Hepatocyte (in vitro differentiated cells): ENCODE data around the gene GLI1.

Experiments used
- EZH2 ChIP-seq: fragments of 200-600 bp; sonication (generic); IDR thresholded peaks from 2 replicates; pipeline ENCODE4 v1.6.1; 2016; ENCODE audit warnings: antibody characterized with exemption, mild to moderate bottlenecking, borderline replicate concordance
- EZH2phosphoT487 ChIP-seq: fragments of 200-600 bp; sonication (generic); IDR thresholded peaks from one replicate; pipeline ENCODE4 v1.6.1; 2018; ENCODE audit warnings: antibody characterized with exemption, mild to moderate bottlenecking, low read depth, moderate library complexity; ENCODE audit not compliant: unreplicated experiment, severe bottlenecking
- TF ChIP-seq, protein P1 (sequence below): fragments of 200-600 bp; sonication (generic); IDR thresholded peaks from 2 replicates; pipeline ENCODE4 v1.5.1; 2016; ENCODE audit warnings: antibody characterized with exemption, mild to moderate bottlenecking; ENCODE audit not compliant: poor library complexity

DNA sequence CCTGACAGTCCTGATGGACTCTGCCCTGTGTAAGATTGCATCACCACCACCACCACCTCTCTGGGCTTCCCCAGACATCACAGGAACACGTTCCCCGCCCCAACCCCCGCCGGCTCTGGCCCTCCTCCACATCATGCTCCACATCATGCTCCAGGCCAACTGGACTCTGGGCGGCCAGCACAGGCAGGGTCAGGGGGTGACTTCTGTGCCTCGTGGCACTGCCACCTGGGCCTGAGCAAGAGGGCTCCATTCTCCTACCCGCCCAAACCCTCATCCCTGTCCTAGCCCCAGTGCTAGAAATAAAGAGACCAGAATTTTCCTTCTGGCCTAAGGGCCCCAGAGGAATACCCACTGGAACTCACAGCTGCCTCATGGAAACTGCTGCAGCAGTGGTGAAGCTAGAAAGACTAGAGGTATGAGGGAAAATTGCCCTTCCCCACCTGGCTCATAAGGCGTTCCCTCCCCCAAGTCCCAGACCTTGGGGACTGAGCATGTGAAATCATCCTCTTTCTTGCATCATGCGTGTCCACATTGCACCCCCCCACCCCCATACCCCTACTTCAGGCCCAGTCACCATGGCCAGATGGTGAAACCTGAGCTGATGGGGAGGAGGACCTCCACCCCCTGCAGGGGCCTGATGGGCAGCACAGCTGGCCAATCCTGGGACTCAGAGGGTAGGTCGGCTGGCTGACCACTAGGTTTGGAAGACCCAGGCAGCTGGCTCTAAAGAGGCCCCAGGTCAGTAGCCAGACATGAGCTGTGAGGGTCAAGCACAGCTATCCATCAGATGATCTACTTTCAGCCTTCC, 4.8 kb upstream of the GLI1 start, which contains the start of gene INHBE:
- TF ChIP-seq, protein P1, sequence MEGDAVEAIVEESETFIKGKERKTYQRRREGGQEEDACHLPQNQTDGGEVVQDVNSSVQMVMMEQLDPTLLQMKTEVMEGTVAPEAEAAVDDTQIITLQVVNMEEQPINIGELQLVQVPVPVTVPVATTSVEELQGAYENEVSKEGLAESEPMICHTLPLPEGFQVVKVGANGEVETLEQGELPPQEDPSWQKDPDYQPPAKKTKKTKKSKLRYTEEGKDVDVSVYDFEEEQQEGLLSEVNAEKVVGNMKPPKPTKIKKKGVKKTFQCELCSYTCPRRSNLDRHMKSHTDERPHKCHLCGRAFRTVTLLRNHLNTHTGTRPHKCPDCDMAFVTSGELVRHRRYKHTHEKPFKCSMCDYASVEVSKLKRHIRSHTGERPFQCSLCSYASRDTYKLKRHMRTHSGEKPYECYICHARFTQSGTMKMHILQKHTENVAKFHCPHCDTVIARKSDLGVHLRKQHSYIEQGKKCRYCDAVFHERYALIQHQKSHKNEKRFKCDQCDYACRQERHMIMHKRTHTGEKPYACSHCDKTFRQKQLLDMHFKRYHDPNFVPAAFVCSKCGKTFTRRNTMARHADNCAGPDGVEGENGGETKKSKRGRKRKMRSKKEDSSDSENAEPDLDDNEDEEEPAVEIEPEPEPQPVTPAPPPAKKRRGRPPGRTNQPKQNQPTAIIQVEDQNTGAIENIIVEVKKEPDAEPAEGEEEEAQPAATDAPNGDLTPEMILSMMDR, result no peak
- no peak for TF ChIP-seq EZH2
- TF ChIP-seq EZH2phosphoT487, result no peak
